Islet of Langerhans (tissue), 1 donor: ENCODE results near the gene ITGB2.
"Not testable (repeated sequence)": the region's sequence is repeated elsewhere in the genome, so short reads cannot be mapped to it uniquely, and the experiment has no call there.

Experiments
- FAIRE-seq: peaks from one replicate; lab custom pipeline; 2011; peaks lifted over from hg19 to GRCh38; lab: Jason Lieb, UNC

ITGB2 gene

GRCh38 chr21:44926331-44927101, 5.8 kb upstream of the ITGB2 start:
- no peak for FAIRE-seq

GRCh38 chr21:44925378-44925755, 4.7 kb upstream of the ITGB2 start:
- no peak for FAIRE-seq

GRCh38 chr21:44924606-44925377, 4.1 kb upstream of the ITGB2 start:
- FAIRE-seq = no peak

GRCh38 chr21:44923480-44924084, 2.9 kb upstream of the ITGB2 start:
- no peak for FAIRE-seq

GRCh38 chr21:44921928-44922327, 1.2 kb upstream of the ITGB2 start:
- FAIRE-seq = no peak

GRCh38 chr21:44919913-44920693, 596 bp downstream of the ITGB2 start:
- FAIRE-seq = no peak

GRCh38 chr21:44919111-44919912, 1.4 kb downstream of the ITGB2 start:
- no peak for FAIRE-seq

- no peak for FAIRE-seq
Measured at GRCh38 chr21:44918581-44919033, 2.1 kb downstream of the ITGB2 start.

- FAIRE-seq = no peak
Measured at GRCh38 chr21:44918107-44918470, 2.6 kb downstream of the ITGB2 start.

GRCh38 chr21:44917446-44918106, 3.1 kb downstream of the ITGB2 start:
- FAIRE-seq = no peak

- no peak for FAIRE-seq
Measured at GRCh38 chr21:44916965-44917364, 3.7 kb downstream of the ITGB2 start.

- FAIRE-seq = no peak
Measured at GRCh38 chr21:44914176-44914874, 6.4 kb downstream of the ITGB2 start.

- no peak for FAIRE-seq
Measured at GRCh38 chr21:44913425-44914175, 7.1 kb downstream of the ITGB2 start.

GRCh38 chr21:44912506-44913412, 7.9 kb downstream of the ITGB2 start:
- FAIRE-seq = not testable (repeated sequence)

- FAIRE-seq = no peak
Measured at GRCh38 chr21:44912158-44912473, 8.6 kb downstream of the ITGB2 start.

GRCh38 chr21:44911384-44912157, 9.1 kb downstream of the ITGB2 start:
- FAIRE-seq = no peak

GRCh38 chr21:44911068-44911383, 9.7 kb downstream of the ITGB2 start:
- FAIRE-seq = no peak
